Skeletal muscle satellite cell (primary cell): ENCODE measurements around the gene SEZ6L2.
"Not testable (repeated sequence)": the region's sequence is repeated elsewhere in the genome, so short reads cannot be mapped to it uniquely, and the experiment has no call there.

Source experiments
- H3K27me3 ChIP-seq: 2 replicates; pipeline ENCODE4 v1.7.0; 2013; ENCODE audit warnings: low read length; ENCODE audit not compliant: control insufficient read depth, insufficient read depth
- H3K36me3 ChIP-seq: 2 replicates; pipeline ENCODE4 v1.7.0; 2013; ENCODE audit warnings: mild to moderate bottlenecking, control low read depth, low read length; ENCODE audit not compliant: insufficient read depth
- H3K4me1 ChIP-seq: 2 replicates; pipeline ENCODE4 v1.7.0; 2013; ENCODE audit warnings: low read length; ENCODE audit not compliant: control insufficient read depth, insufficient read depth
- H3K4me2 ChIP-seq: 2 replicates; pipeline ENCODE4 v1.7.0; 2013; ENCODE audit warnings: mild to moderate bottlenecking, low read length
- H3K4me3 ChIP-seq: 2 replicates; pipeline ENCODE4 v1.7.0; 2013; ENCODE audit warnings: low read length
- H3K9ac ChIP-seq: 2 replicates; pipeline ENCODE4 v1.7.0; 2013; ENCODE audit warnings: mild to moderate bottlenecking, low read depth, low read length, moderate library complexity
- H3K9me3 ChIP-seq: replicated peaks from 2 replicates; pipeline ENCODE4 v1.7.0; 2013; ENCODE audit warnings: mild to moderate bottlenecking, control low read depth, low read length

Gene SEZ6L2

DNA sequence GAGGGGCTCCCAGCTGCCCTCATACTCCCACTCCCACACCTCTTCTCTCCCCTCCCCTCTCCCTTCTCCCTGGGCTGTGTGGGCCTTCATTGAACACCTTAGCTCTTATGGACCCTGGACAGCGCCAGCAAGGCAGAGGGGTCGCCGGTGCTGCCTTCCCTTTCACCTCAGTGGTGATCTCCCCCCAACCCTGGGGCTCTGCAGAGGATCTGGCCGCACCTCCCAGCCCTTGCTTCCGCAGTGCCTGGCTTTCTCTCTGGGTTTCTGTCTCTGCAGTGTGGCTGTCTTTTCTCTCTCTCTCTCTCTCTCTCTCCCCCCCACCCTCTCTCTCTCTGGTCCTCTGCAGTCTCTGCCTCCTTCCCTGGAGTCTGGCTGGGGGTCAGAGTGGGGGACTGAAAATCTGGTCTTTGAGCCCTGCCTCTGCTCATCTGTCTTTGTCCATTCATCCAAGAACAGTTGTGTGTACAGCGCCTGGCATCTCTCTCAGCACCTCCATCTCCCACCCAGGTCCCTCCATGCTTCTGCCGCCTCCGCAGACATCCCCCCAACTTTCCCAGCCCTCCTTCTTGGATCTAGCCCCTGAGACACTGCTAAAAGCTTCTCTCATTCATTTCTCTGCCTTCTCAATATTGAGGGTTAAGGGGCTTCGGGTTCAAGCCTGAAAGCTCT is 1.1 kb downstream of the SEZ6L2 start:
- Histone ChIP-seq H3K4me2 (peak overlapping the region; percentile 95), H3K9ac (no peak overlapping the region), H3K4me1 (peaks cover 21% of the 10 kb centered on the region), H3K9me3 (no peaks in the 10 kb centered on the region), H3K36me3 (no peaks in the 10 kb centered on the region), H3K27me3 (peaks cover 24% of the 10 kb centered on the region), H3K4me3 (no peak overlapping the region)

DNA sequence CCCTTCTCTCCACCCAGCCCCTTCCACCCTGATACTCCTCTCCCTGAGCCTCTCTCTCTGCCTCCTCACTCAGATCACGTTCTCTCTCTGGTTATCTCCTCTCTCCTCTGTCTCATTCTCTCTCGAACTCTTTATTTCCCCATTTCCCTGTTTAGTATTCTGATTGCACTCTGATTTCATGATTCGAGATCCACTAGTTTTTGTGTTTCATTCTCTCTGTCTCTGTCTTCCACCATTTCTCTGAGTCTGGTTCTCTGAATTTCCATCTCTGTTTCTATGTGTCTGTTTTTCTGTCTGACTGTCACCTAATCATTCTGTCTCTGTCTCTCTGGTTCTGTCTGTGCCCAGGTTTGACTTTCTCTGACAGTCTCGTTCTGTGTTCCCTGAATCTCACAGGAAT is 2.0 kb downstream of the SEZ6L2 start:
- Histone ChIP-seq H3K4me2 (no peak overlapping the region), H3K27me3 (peaks cover 24% of the 10 kb centered on the region), H3K4me3 (no peak overlapping the region), H3K9ac (no peak overlapping the region), H3K4me1 (peaks cover 21% of the 10 kb centered on the region), H3K36me3 (no peaks in the 10 kb centered on the region), H3K9me3 (no peaks in the 10 kb centered on the region)

DNA sequence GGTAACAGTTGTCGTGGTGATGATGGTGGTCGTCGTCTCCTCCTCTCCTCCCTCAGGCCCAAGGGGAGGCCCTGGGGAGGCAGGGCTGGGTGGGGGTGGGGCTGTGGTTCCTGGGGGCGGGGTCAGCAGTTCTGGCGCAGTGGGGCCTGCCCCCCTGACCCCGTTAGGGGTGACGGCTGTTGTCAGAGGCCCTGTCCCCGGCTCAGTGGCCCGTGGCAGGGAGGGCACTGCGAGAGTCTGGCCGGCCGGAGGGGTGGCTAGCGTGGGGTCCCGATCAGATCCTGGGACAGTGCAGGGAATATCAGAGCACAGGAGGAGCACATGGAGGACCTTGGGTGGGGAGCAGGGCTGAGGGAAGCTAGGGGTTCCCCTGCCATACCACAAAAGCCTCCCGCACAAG is 2.5 kb downstream of the SEZ6L2 start:
- H3K36me3 ChIP-seq, result no peaks in the 10 kb centered on the region
- no peak overlapping the region for H3K4me2 ChIP-seq
- H3K27me3 ChIP-seq, result peaks cover 24% of the 10 kb centered on the region
- H3K9ac ChIP-seq, result no peak overlapping the region
- H3K4me1 ChIP-seq, result peaks cover 20% of the 10 kb centered on the region
- no peak overlapping the region for H3K4me3 ChIP-seq
- H3K9me3 ChIP-seq, result no peaks in the 10 kb centered on the region

DNA sequence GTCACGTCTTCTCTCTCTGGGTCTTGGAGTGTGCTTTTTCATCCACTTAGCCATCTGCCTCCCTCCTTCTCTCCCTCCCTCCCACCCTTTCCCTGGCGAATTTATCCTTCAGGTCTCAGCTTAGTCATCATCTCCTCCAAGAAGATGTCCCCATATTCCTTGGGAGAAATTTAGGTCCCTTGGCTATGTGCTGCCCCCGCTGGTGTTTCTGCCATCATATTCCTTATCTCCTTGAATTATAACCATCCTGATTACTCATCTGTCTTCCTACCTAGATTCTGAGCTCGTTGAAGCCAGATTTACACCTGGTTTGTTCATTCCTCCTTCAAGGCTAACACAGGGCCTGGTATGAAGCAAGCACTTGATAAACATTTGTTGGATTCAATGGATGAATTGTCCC is 5.0 kb downstream of the SEZ6L2 start:
- Histone ChIP-seq H3K27me3 (peaks cover 24% of the 10 kb centered on the region), H3K9me3 (no peaks in the 10 kb centered on the region), H3K4me3 (no peak overlapping the region), H3K36me3 (no peaks in the 10 kb centered on the region), H3K4me1 (peaks cover under 1% of the 10 kb centered on the region), H3K9ac (no peak overlapping the region), H3K4me2 (no peak overlapping the region)

DNA sequence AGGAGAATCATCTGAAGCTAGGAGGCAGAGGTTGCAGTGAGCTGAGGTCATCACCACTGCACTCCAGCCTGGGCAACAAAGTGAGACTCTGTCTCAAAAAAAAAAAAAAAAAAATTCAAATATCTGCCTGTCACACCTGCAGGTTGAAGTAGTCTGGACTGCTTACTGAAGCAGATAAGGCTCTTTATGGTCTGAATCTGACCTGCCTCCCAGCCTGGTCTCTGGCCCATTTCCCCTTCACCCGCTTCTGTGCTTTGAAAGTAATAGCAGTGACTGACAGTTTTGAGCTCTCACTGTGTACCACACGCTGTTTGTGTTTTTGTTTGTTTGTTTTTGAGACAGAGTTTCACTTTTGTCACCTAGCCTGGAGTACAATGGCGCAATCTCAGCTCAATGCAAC is 5.8 kb downstream of the SEZ6L2 start:
- no peak overlapping the region for H3K4me2 ChIP-seq
- H3K9ac ChIP-seq, result no peak overlapping the region
- H3K9me3 ChIP-seq, result no peaks in the 10 kb centered on the region
- peaks cover 22% of the 10 kb centered on the region for H3K27me3 ChIP-seq
- no peak overlapping the region for H3K4me3 ChIP-seq
- no peaks in the 10 kb centered on the region for H3K36me3 ChIP-seq
- H3K4me1 ChIP-seq, result no peaks in the 10 kb centered on the region

DNA sequence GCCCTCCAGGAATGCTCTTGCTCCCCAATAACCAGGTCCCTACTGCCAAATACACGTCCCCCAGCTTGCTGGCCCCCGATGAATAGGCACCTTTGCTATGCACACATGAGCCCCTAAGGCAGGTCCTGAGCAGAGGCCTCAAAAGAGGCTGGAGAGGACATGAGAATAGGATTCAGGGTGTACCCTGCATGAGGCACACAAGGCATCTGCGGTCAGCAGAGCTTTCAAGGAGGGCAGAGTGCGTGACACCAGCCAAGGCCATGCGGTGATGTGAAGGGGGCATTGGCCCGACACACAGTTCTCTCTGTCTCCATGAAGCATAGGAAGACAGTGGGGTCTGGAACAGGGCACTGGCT is 6.9 kb downstream of the SEZ6L2 start:
- Histone ChIP-seq H3K27me3 (peaks cover 21% of the 10 kb centered on the region), H3K9me3 (no peaks in the 10 kb centered on the region), H3K4me3 (no peak overlapping the region), H3K36me3 (no peaks in the 10 kb centered on the region), H3K4me1 (no peaks in the 10 kb centered on the region), H3K9ac (no peak overlapping the region), H3K4me2 (no peak overlapping the region)

DNA sequence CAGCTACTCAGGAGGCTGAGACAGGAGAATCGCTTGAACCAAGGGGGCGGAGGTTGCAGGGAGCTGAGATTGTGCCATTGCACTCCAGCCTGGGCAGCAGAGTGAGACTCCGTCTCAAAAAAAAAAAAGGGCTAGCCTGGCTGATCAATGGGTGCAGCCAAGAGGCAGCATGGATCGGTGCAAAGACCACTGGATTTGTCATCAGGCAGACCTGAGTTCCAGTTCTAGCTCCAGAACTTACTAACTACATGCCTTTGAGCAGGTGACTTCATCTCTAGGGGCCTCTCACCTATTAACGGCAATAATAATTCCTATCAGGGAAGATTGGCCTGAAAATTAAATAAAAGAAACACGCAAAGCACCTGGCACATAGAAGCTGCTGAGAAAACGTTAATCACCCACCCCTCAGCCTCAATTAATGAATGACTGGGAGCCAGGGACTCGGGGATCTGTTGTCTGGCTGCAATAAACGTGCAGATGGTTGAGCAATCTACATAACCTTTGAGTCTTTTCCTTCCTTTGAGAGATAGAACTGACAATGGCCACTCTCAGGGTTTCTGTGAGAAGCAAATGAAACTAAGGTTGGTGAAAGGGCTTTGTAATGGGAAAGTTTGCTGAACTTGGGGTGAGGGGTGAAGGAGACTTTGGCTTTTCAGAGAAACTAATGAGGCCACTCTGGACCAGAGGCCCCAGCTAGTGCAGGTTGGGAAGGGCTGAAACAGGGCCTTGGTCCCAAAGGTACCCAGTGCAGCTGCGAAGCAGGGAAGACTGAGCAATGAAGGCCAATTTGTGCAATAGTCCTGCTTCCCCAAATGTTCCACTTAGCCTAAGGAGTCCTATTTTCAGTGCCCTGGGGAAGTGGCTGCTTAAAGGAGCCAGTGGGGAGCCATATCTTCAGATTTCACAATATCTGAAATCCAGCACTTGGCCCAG is 7.6 kb downstream of the SEZ6L2 start:
- Histone ChIP-seq H3K4me3 (no peak overlapping the region), H3K27me3 (peaks cover 21% of the 10 kb centered on the region), H3K4me2 (no peak overlapping the region), H3K9me3 (no peaks in the 10 kb centered on the region), H3K4me1 (no peaks in the 10 kb centered on the region), H3K9ac (no peak overlapping the region), H3K36me3 (no peaks in the 10 kb centered on the region)

DNA sequence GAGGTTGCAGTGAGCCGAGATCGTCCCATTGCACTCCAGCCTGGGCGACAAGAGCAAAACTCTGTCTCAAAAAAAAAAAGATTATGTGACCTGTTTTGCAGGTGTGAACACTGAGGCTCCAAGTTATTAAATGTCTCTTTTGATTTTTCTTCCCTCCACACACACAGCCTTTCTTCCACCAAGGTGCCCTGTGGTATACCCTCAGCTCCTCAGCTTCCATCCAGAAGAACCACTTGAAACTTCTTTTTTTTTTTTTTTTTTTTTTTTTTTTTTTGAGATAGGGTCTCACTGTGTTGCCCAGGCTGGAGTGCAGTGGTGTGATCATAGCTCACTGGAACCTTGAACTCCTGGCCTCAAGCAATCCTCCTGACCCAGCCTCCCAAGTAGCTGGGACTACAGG is 10.0 kb downstream of the SEZ6L2 start:
- H3K4me2 ChIP-seq, H3K9ac ChIP-seq, H3K9me3 ChIP-seq, H3K36me3 ChIP-seq, H3K4me3 ChIP-seq, H3K4me1 ChIP-seq: not testable (repeated sequence)
- peaks cover 12% of the 10 kb centered on the region for H3K27me3 ChIP-seq

DNA sequence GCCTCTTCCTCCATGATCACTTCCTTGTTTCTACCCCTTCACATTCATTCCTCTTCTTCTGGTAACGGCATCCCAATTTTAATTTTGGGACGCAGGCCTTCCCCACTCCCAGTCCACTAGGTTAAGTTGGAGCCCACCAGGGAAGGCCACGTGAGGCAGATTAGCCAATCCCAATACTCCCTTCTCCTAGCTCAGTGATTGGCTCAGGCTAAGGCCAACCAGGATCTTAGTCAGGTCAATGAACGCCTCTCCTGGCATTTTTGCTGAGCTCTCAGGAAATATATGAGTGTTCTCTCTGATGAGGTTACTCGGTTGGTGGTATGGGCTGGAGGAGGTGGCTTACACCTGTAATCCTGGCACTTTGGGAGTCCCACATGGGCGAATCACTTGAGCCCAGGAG is 15.4 kb downstream of the SEZ6L2 start:
- Histone ChIP-seq H3K4me2 (no peak overlapping the region), H3K4me1 (no peaks in the 10 kb centered on the region), H3K4me3 (no peak overlapping the region), H3K9me3 (no peaks in the 10 kb centered on the region), H3K36me3 (no peaks in the 10 kb centered on the region), H3K27me3 (peaks cover 15% of the 10 kb centered on the region), H3K9ac (no peak overlapping the region)

DNA sequence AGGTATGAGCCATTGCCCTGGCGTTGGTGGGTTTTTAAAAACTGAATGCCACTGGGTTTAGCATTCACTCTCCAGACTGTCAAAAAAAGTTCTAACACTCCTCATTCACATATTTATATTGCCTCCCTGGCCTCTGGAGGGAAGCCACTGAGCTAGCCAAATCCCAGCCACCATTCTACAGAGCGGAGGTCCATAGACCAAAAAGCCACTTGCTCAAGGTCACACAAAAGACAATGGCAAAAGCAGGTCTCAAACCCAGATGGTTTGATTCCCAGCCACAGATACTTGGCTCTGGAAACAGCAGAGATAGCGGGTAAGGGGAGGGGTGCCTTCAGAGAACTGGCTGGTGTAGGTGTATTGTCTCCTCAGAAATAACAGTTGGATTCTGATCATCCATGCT is 18.3 kb downstream of the SEZ6L2 start:
- peaks cover 26% of the 10 kb centered on the region for H3K27me3 ChIP-seq
- H3K36me3 ChIP-seq, result no peaks in the 10 kb centered on the region
- H3K4me3 ChIP-seq, result no peak overlapping the region
- H3K4me2 ChIP-seq, result no peak overlapping the region
- no peak overlapping the region for H3K9ac ChIP-seq
- H3K4me1 ChIP-seq, result no peaks in the 10 kb centered on the region
- no peaks in the 10 kb centered on the region for H3K9me3 ChIP-seq

DNA sequence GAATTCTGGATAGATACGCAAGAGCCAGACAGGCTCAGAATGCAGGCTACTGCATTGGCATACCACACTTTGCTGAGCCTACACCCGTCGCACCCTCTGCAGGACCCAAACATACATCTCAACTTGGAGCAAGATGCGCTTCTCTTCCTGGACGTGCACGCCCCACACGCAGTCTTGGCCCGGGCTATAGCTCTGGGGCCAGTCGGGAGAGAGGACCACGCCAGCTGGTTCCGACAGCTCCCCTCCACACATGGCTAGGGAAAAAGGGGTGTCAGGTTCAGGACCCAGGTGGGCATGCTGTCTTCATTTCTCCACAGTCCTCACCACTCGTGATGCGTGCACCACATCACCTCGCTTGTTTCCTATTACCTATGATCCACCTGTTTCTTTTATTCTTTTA is 21.2 kb downstream of the SEZ6L2 start:
- Histone ChIP-seq H3K4me2 (no peak overlapping the region), H3K9ac (no peak overlapping the region), H3K9me3 (no peaks in the 10 kb centered on the region), H3K4me1 (no peaks in the 10 kb centered on the region), H3K4me3 (no peak overlapping the region), H3K36me3 (no peaks in the 10 kb centered on the region), H3K27me3 (peaks cover 41% of the 10 kb centered on the region)
